GM18526 (cell line): Measurements from ENCODE around the gene IGF2BP2.

ENCODE experiments used
- POLR2A ChIP-seq: IDR thresholded peaks from 3 replicates; pipeline ENCODE4 v1.6.1; 2011; ENCODE audit not compliant: insufficient read length; ENCODE audit errors: extremely low read depth

The IGF2BP2 gene

GRCh38 chr3:185658943-185659342 lies 165.9 kb downstream of the IGF2BP2 start:
- no peak for TF ChIP-seq POLR2A

GRCh38 chr3:185658504-185658912 lies 166.3 kb downstream of the IGF2BP2 start:
- no peak for TF ChIP-seq POLR2A

- TF ChIP-seq POLR2A: no peak
Measured at GRCh38 chr3:185657691-185658503, 166.9 kb downstream of the IGF2BP2 start.

GRCh38 chr3:185657211-185657610 lies 167.6 kb downstream of the IGF2BP2 start:
- no peak for TF ChIP-seq POLR2A

GRCh38 chr3:185656321-185656840 lies 168.5 kb downstream of the IGF2BP2 start:
- TF ChIP-seq POLR2A: no peak

- no peak for TF ChIP-seq POLR2A
Measured at GRCh38 chr3:185655426-185656320, 169.2 kb downstream of the IGF2BP2 start.

- no peak for TF ChIP-seq POLR2A
Measured at GRCh38 chr3:185654758-185655145, 170.1 kb downstream of the IGF2BP2 start.

GRCh38 chr3:185653949-185654757 lies 170.7 kb downstream of the IGF2BP2 start:
- TF ChIP-seq POLR2A: no peak

GRCh38 chr3:185651971-185652370 lies 172.9 kb downstream of the IGF2BP2 start:
- no peak for TF ChIP-seq POLR2A

- TF ChIP-seq POLR2A: no peak
Measured at GRCh38 chr3:185649414-185649813, 175.4 kb downstream of the IGF2BP2 start.

GRCh38 chr3:185648396-185648795 lies 176.4 kb downstream of the IGF2BP2 start:
- TF ChIP-seq POLR2A: no peak

- TF ChIP-seq POLR2A: no peak
Measured at GRCh38 chr3:185647880-185648210, 177.0 kb downstream of the IGF2BP2 start.

- no peak for TF ChIP-seq POLR2A
Measured at GRCh38 chr3:185647134-185647879, 177.5 kb downstream of the IGF2BP2 start.

GRCh38 chr3:185646382-185647133 lies 178.3 kb downstream of the IGF2BP2 start:
- TF ChIP-seq POLR2A: no peak
